ENCODE data around the gene CLHC1.

Gene CLHC1

GRCh38 chr2:55159752-55160151 is 72.3 kb downstream of the CLHC1 start:
- no peak for TF ChIP-seq ZNF274 (IDR thresholded peaks at IDR 0.05; ENCODE audit: low read depth, low read length)
- TF ChIP-seq SUZ12 (IDR thresholded peaks at IDR 0.05; ENCODE audit: extremely low read depth, insufficient read depth, insufficient read length) = no peak
- no peak for TF ChIP-seq YY1 (IDR thresholded peaks at IDR 0.05; ENCODE audit: insufficient read depth, insufficient read length)
- Histone ChIP-seq H3K4me3 (ENCODE audit: insufficient read length, low read depth) (no peak overlapping the region), H3K36me3 (ENCODE audit: insufficient read depth, insufficient read length, low read length) (no peaks in the 10 kb centered on the region), H3K4me1 (ENCODE audit: insufficient read depth, insufficient read length) (peaks cover 8% of the 10 kb centered on the region), H3K27me3 (ENCODE audit: insufficient read depth, insufficient read length) (no peaks in the 10 kb centered on the region), H3K9ac (ENCODE audit: insufficient read length, low read depth) (no peak overlapping the region), H3K9me3 (ENCODE audit: insufficient read depth, low read length) (no peaks in the 10 kb centered on the region)
- no peak for DNase-seq (ENCODE audit: low read depth, low spot score)

- DNase-seq (ENCODE audit: low read depth, low spot score) = no peak
- Histone ChIP-seq H3K9me3 (ENCODE audit: insufficient read depth, low read length) (no peaks in the 10 kb centered on the region), H3K27me3 (ENCODE audit: insufficient read depth, insufficient read length) (no peaks in the 10 kb centered on the region), H3K4me3 (ENCODE audit: insufficient read length, low read depth) (no peak overlapping the region), H3K4me1 (ENCODE audit: insufficient read depth, insufficient read length) (peaks cover 11% of the 10 kb centered on the region), H3K36me3 (ENCODE audit: insufficient read depth, insufficient read length, low read length) (no peaks in the 10 kb centered on the region), H3K9ac (ENCODE audit: insufficient read length, low read depth) (no peak overlapping the region)
- no peak for TF ChIP-seq SUZ12 (IDR thresholded peaks at IDR 0.05; ENCODE audit: extremely low read depth, insufficient read depth, insufficient read length)
- no peak for TF ChIP-seq ZNF274 (IDR thresholded peaks at IDR 0.05; ENCODE audit: low read depth, low read length)
- TF ChIP-seq YY1 (IDR thresholded peaks at IDR 0.05; ENCODE audit: insufficient read depth, insufficient read length) = no peak
Measured at GRCh38 chr2:55159037-55159651, 72.9 kb downstream of the CLHC1 start.

DNA sequence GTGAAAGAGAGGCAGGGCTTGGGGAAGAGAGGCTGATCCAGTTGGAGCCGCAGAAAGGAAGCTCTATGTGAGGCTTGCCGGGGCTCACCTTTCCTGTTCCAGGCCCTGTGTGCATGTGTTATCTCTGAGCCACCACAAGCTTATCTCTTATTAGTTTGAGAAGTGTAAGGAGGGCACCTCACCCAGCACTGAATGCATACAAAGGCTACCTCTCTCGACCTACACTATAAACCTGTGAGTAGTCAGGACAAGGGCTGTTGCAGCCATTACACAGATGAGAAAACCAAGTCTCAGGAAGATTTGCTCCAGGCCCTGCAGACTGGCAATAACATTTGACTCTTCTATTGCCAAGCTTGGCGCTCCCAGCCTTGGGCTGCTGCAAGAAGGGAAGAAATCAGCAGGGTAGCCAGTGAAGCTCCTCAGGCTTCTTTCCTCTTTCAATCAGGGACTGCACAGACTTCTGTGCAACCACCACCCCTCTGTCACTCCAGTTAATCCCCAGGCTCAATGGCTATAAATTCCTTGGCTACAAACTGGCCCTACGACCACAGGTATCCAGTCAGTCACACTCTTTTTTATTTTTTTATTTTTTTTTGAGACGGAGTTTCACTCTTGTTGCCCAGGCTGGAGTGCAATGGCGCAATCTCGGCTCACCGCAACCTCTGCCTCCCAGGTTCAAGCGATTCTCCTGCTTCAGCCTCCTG is 73.8 kb downstream of the CLHC1 start:
- no peaks in the 10 kb centered on the region for H3K9me3 ChIP-seq (ENCODE audit: insufficient read depth, low read length)
- peaks cover 8% of the 10 kb centered on the region for H3K4me1 ChIP-seq (ENCODE audit: insufficient read depth, insufficient read length)
- DNase-seq (ENCODE audit: low read depth, low spot score) = no peak
- H3K36me3 ChIP-seq (ENCODE audit: insufficient read depth, insufficient read length, low read length) = no peaks in the 10 kb centered on the region
- TF ChIP-seq ZNF274 (IDR thresholded peaks at IDR 0.05; ENCODE audit: low read depth, low read length) (no peak), SUZ12 (IDR thresholded peaks at IDR 0.05; ENCODE audit: extremely low read depth, insufficient read depth, insufficient read length) (no peak), YY1 (IDR thresholded peaks at IDR 0.05; ENCODE audit: insufficient read depth, insufficient read length) (no peak)
- no peak overlapping the region for H3K4me3 ChIP-seq (ENCODE audit: insufficient read length, low read depth)
- H3K9ac ChIP-seq (ENCODE audit: insufficient read length, low read depth) = no peak overlapping the region
- no peaks in the 10 kb centered on the region for H3K27me3 ChIP-seq (ENCODE audit: insufficient read depth, insufficient read length)

DNA sequence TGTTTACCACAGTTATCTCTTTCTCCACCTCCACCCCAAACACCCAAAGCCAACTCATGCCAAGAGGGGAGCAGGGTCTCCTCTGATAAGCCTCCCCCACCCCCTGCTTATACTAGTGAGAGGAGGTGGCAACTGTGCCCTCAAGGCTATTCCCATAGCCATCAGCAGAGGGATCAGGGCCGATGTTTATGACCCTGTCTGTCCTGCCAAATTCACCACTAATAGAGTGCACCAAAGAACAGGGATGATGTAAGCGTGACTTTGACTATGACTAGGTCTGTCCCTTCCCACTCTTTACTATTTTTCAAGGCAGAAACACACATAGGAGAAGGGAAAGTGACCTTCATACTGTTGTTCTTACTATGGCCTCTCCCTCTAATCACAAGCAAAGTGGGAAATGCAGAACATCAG is 74.6 kb downstream of the CLHC1 start:
- Histone ChIP-seq H3K9ac (ENCODE audit: insufficient read length, low read depth) (no peak overlapping the region), H3K27me3 (ENCODE audit: insufficient read depth, insufficient read length) (no peaks in the 10 kb centered on the region), H3K4me1 (ENCODE audit: insufficient read depth, insufficient read length) (peaks cover 6% of the 10 kb centered on the region), H3K4me3 (ENCODE audit: insufficient read length, low read depth) (no peak overlapping the region), H3K36me3 (ENCODE audit: insufficient read depth, insufficient read length, low read length) (no peaks in the 10 kb centered on the region), H3K9me3 (ENCODE audit: insufficient read depth, low read length) (no peaks in the 10 kb centered on the region)
- TF ChIP-seq SUZ12 (IDR thresholded peaks at IDR 0.05; ENCODE audit: extremely low read depth, insufficient read depth, insufficient read length) (no peak), ZNF274 (IDR thresholded peaks at IDR 0.05; ENCODE audit: low read depth, low read length) (no peak), YY1 (IDR thresholded peaks at IDR 0.05; ENCODE audit: insufficient read depth, insufficient read length) (no peak)
- DNase-seq (ENCODE audit: low read depth, low spot score) = no peak

DNA sequence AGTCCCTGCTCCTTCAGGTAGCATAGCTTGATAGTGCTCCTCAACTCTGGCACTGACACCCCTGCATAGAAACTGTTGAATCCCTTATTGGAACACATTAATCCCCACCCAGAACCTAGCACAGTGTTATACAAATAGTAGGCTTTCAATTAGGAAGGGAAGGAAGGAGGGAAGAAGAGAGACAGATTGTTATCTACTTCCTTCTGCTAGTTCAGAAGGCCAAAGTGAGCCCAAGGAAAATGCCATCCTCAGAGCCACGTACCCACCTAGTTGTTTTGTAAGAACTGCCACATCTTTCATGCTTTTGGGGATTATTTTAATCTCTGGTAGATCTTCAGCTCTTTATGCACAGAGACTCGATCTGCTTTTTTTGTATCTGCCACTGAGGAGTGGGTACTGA is 75.1 kb downstream of the CLHC1 start:
- H3K9ac ChIP-seq (ENCODE audit: insufficient read length, low read depth) = no peak overlapping the region
- H3K36me3 ChIP-seq (ENCODE audit: insufficient read depth, insufficient read length, low read length) = no peaks in the 10 kb centered on the region
- H3K4me1 ChIP-seq (ENCODE audit: insufficient read depth, insufficient read length) = peaks cover 6% of the 10 kb centered on the region
- H3K9me3 ChIP-seq (ENCODE audit: insufficient read depth, low read length) = no peaks in the 10 kb centered on the region
- no peak for DNase-seq (ENCODE audit: low read depth, low spot score)
- H3K4me3 ChIP-seq (ENCODE audit: insufficient read length, low read depth) = no peak overlapping the region
- TF ChIP-seq ZNF274 (IDR thresholded peaks at IDR 0.05; ENCODE audit: low read depth, low read length) (no peak), YY1 (IDR thresholded peaks at IDR 0.05; ENCODE audit: insufficient read depth, insufficient read length) (no peak), SUZ12 (IDR thresholded peaks at IDR 0.05; ENCODE audit: extremely low read depth, insufficient read depth, insufficient read length) (no peak)
- H3K27me3 ChIP-seq (ENCODE audit: insufficient read depth, insufficient read length) = no peaks in the 10 kb centered on the region

- no peak for TF ChIP-seq SUZ12 (IDR thresholded peaks at IDR 0.05; ENCODE audit: extremely low read depth, insufficient read depth, insufficient read length)
- TF ChIP-seq ZNF274 (IDR thresholded peaks at IDR 0.05; ENCODE audit: low read depth, low read length) = no peak
- TF ChIP-seq YY1 (IDR thresholded peaks at IDR 0.05; ENCODE audit: insufficient read depth, insufficient read length) = no peak
- no peaks in the 10 kb centered on the region for H3K27me3 ChIP-seq (ENCODE audit: insufficient read depth, insufficient read length)
- no peak overlapping the region for H3K4me3 ChIP-seq (ENCODE audit: insufficient read length, low read depth)
- no peak overlapping the region for H3K9ac ChIP-seq (ENCODE audit: insufficient read length, low read depth)
- peaks cover 6% of the 10 kb centered on the region for H3K4me1 ChIP-seq (ENCODE audit: insufficient read depth, insufficient read length)
- DNase-seq (ENCODE audit: low read depth, low spot score) = no peak
- no peaks in the 10 kb centered on the region for H3K36me3 ChIP-seq (ENCODE audit: insufficient read depth, insufficient read length, low read length)
- no peaks in the 10 kb centered on the region for H3K9me3 ChIP-seq (ENCODE audit: insufficient read depth, low read length)
Measured at GRCh38 chr2:55156326-55156725, 75.8 kb downstream of the CLHC1 start.

GRCh38 chr2:55155764-55156281 is 76.3 kb downstream of the CLHC1 start:
- Histone ChIP-seq H3K36me3 (ENCODE audit: insufficient read depth, insufficient read length, low read length) (no peaks in the 10 kb centered on the region), H3K9ac (ENCODE audit: insufficient read length, low read depth) (no peak overlapping the region), H3K27me3 (ENCODE audit: insufficient read depth, insufficient read length) (no peaks in the 10 kb centered on the region), H3K9me3 (ENCODE audit: insufficient read depth, low read length) (no peaks in the 10 kb centered on the region), H3K4me1 (ENCODE audit: insufficient read depth, insufficient read length) (peaks cover 6% of the 10 kb centered on the region), H3K4me3 (ENCODE audit: insufficient read length, low read depth) (no peak overlapping the region)
- no peak for DNase-seq (ENCODE audit: low read depth, low spot score)
- TF ChIP-seq YY1 (IDR thresholded peaks at IDR 0.05; ENCODE audit: insufficient read depth, insufficient read length) (no peak), ZNF274 (IDR thresholded peaks at IDR 0.05; ENCODE audit: low read depth, low read length) (no peak), SUZ12 (IDR thresholded peaks at IDR 0.05; ENCODE audit: extremely low read depth, insufficient read depth, insufficient read length) (no peak)

Data from NT2/D1 (cell line).